Liver (tissue), 3 donors: ENCODE results near the gene HHAT.

ENCODE experiments used
- RAD21 ChIP-seq, 2 donors: IDR thresholded peaks; 2 replicates each; pipeline ENCODE4 v1.6.1; 2016; ENCODE audit warnings: antibody characterized with exemption in 2 of 2, mild to moderate bottlenecking in 2 of 2
- YY1 ChIP-seq: IDR thresholded peaks from 2 replicates; pipeline ENCODE4 v1.6.1; 2016; ENCODE audit warnings: antibody characterized with exemption, mild to moderate bottlenecking
- TF ChIP-seq, protein P1 (sequence below): fragments of 150-350 bp; IDR thresholded peaks from 2 replicates; pipeline ENCODE4 v1.5.1; 2017; ENCODE audit warnings: improper control_type of control experiment, low read depth, low read length; ENCODE audit not compliant: missing input control
- TF ChIP-seq, protein P2 (sequence below): IDR thresholded peaks from 2 replicates; pipeline ENCODE4 v1.6.1; 2016; ENCODE audit warnings: antibody characterized with exemption, mild to moderate bottlenecking
- donor health status: healthy.
- donor health status: healthy.

DNA sequence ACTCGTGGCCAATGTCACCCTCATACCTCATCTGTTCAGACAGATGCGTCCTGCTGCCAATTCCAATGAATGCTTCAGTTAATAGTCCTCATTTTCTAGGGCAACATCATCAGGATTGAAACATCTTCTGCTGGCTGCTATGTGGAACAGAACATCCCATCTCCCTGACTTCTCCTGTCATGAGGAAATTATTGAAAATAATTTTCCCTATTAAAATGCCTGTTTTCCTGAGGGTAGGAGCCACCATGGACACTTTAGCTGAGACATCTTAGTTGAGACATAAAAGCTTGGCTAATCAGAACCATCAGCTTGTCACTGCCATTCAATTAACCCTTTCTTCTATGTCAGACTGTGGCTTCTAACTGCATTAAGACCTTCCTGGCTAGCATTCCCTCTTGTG lies 396.1 kb downstream of the HHAT start:
- TF ChIP-seq YY1 (no peak), RAD21 (IDR thresholded peaks at IDR 0.05) (no peak)
- TF ChIP-seq, protein P1, sequence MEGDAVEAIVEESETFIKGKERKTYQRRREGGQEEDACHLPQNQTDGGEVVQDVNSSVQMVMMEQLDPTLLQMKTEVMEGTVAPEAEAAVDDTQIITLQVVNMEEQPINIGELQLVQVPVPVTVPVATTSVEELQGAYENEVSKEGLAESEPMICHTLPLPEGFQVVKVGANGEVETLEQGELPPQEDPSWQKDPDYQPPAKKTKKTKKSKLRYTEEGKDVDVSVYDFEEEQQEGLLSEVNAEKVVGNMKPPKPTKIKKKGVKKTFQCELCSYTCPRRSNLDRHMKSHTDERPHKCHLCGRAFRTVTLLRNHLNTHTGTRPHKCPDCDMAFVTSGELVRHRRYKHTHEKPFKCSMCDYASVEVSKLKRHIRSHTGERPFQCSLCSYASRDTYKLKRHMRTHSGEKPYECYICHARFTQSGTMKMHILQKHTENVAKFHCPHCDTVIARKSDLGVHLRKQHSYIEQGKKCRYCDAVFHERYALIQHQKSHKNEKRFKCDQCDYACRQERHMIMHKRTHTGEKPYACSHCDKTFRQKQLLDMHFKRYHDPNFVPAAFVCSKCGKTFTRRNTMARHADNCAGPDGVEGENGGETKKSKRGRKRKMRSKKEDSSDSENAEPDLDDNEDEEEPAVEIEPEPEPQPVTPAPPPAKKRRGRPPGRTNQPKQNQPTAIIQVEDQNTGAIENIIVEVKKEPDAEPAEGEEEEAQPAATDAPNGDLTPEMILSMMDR, result no peak
- TF ChIP-seq, protein P2, sequence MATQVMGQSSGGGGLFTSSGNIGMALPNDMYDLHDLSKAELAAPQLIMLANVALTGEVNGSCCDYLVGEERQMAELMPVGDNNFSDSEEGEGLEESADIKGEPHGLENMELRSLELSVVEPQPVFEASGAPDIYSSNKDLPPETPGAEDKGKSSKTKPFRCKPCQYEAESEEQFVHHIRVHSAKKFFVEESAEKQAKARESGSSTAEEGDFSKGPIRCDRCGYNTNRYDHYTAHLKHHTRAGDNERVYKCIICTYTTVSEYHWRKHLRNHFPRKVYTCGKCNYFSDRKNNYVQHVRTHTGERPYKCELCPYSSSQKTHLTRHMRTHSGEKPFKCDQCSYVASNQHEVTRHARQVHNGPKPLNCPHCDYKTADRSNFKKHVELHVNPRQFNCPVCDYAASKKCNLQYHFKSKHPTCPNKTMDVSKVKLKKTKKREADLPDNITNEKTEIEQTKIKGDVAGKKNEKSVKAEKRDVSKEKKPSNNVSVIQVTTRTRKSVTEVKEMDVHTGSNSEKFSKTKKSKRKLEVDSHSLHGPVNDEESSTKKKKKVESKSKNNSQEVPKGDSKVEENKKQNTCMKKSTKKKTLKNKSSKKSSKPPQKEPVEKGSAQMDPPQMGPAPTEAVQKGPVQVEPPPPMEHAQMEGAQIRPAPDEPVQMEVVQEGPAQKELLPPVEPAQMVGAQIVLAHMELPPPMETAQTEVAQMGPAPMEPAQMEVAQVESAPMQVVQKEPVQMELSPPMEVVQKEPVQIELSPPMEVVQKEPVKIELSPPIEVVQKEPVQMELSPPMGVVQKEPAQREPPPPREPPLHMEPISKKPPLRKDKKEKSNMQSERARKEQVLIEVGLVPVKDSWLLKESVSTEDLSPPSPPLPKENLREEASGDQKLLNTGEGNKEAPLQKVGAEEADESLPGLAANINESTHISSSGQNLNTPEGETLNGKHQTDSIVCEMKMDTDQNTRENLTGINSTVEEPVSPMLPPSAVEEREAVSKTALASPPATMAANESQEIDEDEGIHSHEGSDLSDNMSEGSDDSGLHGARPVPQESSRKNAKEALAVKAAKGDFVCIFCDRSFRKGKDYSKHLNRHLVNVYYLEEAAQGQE, result no peak
